GM10266 (cell line): ENCODE results near the gene NTF3.

Experiments used
- DNase-seq: peaks from one replicate; pipeline ENCODE4 v3.0.0; 2012; ENCODE audit errors: extremely low spot score
- TF ChIP-seq, protein P1 (sequence below): IDR thresholded peaks from 2 replicates; pipeline ENCODE4 v1.5.1; 2012; ENCODE audit warnings: mild to moderate bottlenecking, low read depth; ENCODE audit not compliant: control insufficient read depth, insufficient read depth; ENCODE audit errors: missing control alignments

The NTF3 gene

DNA sequence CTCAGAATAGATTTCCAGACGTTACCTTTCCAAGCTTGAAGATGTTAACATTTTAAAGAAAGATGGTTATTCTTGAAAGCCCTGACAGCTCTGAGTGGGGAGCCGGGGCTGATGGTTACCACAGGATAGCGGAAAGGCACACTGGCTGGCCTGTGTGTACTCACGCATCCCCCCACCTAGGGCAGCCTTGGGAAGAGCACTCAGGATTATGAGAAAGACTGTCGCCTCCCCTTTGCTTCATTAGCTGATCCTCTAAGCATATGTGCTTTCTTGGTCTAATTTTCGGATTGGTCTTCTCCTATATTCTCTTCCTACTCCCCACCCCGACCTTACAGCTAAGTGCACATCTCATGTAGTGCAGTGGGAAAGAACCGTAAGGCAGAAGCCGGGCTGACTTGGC lies 20.7 kb downstream of the NTF3 start:
- TF ChIP-seq, protein P1, sequence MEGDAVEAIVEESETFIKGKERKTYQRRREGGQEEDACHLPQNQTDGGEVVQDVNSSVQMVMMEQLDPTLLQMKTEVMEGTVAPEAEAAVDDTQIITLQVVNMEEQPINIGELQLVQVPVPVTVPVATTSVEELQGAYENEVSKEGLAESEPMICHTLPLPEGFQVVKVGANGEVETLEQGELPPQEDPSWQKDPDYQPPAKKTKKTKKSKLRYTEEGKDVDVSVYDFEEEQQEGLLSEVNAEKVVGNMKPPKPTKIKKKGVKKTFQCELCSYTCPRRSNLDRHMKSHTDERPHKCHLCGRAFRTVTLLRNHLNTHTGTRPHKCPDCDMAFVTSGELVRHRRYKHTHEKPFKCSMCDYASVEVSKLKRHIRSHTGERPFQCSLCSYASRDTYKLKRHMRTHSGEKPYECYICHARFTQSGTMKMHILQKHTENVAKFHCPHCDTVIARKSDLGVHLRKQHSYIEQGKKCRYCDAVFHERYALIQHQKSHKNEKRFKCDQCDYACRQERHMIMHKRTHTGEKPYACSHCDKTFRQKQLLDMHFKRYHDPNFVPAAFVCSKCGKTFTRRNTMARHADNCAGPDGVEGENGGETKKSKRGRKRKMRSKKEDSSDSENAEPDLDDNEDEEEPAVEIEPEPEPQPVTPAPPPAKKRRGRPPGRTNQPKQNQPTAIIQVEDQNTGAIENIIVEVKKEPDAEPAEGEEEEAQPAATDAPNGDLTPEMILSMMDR = no peak
- no peak for DNase-seq

DNA sequence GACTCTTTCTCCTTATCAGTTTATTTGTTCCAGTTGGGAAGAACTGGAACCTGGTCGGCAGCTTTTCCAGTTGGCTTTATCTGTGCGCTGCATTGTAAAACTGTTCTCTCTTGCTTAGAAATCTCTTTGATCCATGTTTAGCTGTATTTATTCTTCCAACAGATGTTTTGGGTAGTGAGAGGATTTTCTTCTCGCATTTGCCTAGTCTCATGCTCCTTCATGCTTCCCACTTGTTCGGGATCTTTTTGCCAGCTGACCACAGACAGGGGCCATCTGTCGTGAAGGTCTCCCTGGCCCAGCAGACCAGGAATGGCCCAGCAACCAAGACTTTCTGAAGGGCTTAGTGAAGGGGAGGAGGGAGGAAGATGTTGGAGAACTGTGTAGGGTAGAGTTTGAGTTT lies 21.6 kb downstream of the NTF3 start:
- DNase-seq = no peak
- TF ChIP-seq, protein P1 = no peak

DNA sequence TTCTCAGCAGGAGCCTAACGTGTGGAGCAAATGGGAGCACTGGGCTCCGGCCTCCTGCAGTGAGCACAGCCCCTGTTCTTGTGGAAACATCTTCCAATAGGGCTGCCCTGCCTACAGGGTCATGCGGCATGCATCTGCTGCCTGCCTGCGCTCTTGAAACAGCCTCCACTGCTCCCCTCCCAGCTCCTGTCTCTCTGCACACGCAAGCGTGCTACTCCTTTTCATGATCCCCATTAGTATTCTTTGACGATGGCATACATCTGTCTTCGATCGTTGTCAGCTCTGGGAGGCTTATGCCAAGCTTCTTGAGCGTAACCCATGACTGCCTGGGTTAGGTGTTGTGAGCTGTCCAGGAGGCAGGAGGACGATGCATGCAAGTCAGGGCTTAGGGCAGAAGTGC lies 23.1 kb downstream of the NTF3 start:
- TF ChIP-seq, protein P1 = no peak
- DNase-seq = no peak

DNA sequence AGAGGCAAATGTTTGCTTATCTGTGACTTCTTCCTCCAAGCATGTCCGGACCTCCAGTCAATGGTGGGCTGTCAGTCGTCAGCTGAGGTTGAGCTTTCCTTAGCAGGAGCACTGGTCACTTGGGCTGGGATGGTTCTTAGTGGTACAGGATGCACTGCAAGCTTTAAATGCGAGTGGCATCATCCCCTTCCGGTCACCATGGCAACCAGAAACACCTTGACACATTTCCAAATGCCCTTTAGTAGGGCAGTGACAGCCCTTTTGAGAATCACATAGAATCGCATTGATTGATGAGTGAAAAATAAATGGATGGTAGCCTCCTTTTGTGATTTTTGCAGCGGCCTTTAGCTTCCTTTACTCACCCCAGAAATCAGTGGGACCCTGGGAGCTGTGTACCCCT lies 24.1 kb downstream of the NTF3 start:
- TF ChIP-seq, protein P1 = no peak
- DNase-seq = no peak

DNA sequence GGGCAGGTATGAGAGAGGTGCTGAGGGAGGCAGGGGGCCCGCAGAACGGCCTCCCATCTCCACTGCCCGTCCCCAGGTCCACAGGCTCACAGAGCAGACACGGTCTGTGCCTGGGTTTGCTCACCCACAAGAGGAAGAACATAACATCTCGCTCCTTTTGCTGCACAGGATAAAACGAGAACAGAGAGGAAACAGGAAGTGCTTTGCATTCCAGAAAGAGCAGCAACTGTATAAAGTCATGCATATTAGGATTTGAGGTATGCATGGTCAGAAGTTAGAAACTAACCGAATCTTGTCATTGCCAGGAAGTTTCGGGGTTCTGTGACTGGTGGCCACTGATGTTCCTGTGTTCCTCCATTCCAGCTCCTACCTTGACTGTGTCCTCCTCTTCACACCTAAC lies 25.0 kb downstream of the NTF3 start:
- TF ChIP-seq, protein P1 = no peak
- DNase-seq = no peak

DNA sequence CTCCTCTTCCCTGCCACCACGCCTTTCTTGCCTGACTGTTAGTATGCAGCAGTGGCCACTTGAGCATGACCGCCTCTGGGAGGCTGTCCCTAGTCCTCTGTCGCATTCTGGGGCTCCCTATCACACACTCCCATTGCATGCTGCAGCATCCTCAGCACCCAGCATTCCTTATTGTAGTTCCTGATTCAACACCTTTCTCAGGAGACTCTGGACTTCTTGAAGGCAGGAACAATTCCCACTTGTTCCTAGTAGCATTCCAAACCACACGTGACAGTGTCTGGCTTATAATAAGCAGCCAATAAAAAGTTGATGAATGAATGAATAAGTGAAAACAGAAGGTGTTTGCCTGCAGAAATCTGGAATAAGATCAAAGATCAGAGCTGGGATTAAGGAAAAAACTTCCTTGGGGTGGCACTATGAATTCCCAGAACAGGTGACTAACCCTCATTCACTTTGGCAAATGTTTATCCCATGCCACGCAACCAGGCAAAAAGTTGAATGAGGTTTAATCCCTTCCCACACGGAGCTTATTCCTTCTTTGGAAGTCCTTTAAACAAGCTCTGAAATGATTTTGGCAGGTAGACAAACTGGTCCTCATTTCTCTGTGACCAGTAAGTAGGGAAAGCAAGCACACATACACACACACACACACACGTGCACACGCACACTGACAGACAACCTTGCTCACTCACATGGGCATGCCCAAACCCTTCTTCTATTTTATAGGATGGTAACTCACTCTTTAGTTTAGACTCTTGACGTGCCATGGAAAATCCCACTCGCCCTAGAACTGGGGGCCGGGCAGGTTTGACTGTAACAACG lies 26.5 kb downstream of the NTF3 start:
- TF ChIP-seq, protein P1 = no peak
- no peak for DNase-seq

DNA sequence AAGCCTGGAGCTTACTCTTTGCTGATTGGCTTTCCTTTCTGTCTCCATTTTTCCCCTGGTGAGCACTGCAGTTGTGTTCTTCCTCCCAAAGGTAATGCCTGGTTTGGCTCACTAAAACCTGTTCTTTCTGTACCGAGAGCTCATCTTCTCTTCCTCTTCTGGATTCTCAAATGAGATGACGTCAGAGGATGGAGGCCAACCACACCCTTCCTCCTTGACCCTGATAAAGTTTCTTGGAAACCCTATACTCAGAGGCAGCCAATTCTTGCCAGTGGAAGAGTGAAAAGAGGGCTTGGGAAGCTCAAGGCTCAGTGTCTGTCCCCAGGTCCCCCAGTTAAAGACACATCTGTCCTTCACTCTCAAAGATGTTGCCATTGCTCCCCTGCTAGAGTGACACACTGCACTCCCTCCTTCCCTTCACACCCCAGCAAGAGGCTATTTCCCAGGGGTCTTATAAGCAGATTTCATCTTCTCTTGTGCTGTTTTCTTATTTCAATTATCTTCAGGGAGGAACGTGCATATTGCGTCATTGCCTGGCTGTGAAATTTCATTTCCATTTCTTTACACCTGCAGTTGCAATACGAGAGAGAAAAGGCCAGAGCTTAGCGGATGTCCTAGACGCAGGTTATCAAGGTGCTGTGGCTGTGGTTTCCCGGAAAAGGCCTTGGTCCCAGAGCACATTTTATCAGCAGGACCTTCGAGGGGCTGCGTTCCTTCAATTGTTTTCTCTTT lies 27.3 kb downstream of the NTF3 start:
- TF ChIP-seq, protein P1 = no peak
- DNase-seq = no peak
